Measurements from ENCODE around the gene LTC4S.

Gene LTC4S

DNA sequence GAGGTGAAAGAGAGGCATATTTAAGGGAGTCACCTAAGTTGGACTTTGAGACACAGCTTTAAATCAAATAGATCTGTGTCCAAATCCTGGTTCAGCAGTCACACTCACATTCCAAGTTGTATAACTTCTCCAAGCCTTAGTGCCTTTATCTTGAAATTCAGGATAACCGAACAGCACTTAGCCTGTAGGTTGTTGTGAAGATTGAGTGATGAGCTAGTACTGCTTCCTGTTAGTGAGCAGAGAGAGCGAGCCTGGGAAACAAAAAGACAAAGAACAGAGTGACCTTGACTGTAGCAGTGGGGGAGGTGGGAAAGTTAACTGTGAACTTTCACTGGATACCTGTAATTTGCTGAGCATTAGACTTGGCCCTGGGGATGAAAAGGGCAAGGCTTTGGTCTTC, 38.8 kb upstream of the LTC4S start:
- H3K36me3 Mint-ChIP-seq (ENCODE audit: low read depth) = peaks cover 26% of the 10 kb centered on the region
- H3K9me3 Mint-ChIP-seq = no peaks in the 10 kb centered on the region
- H3K27ac Mint-ChIP-seq = peak overlapping the region; percentile 49 to 84 (median 55)
- no peaks in the 10 kb centered on the region for H3K27me3 Mint-ChIP-seq (ENCODE audit: low read depth)
- no peak overlapping the region for H3K4me3 Mint-ChIP-seq
- H3K4me1 Mint-ChIP-seq = peaks cover 32% of the 10 kb centered on the region
- TF ChIP-seq, protein P1, sequence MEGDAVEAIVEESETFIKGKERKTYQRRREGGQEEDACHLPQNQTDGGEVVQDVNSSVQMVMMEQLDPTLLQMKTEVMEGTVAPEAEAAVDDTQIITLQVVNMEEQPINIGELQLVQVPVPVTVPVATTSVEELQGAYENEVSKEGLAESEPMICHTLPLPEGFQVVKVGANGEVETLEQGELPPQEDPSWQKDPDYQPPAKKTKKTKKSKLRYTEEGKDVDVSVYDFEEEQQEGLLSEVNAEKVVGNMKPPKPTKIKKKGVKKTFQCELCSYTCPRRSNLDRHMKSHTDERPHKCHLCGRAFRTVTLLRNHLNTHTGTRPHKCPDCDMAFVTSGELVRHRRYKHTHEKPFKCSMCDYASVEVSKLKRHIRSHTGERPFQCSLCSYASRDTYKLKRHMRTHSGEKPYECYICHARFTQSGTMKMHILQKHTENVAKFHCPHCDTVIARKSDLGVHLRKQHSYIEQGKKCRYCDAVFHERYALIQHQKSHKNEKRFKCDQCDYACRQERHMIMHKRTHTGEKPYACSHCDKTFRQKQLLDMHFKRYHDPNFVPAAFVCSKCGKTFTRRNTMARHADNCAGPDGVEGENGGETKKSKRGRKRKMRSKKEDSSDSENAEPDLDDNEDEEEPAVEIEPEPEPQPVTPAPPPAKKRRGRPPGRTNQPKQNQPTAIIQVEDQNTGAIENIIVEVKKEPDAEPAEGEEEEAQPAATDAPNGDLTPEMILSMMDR (IDR thresholded peaks at IDR 0.05; ENCODE audit: unreplicated experiment in 3 of 3) = no peak

DNA sequence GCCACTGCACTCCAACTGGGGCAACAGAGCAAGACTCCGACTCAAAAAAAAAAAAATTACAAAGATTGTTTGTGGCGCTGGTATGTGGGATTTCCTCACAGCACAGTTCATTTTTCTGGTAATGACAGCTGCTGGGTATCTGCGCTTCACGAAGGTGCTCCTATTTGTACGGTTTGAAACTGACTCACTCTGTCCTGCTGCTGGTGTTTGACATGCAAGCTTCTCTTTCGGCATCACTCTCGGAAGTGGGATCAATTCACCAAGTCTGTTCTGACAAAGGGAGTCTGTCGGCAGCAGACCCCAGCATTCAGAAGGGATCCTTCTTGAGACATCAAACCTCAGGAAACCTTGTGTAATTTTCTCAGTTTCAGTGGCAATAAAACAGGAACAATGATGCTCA, 34.8 kb upstream of the LTC4S start:
- H3K27me3 Mint-ChIP-seq (ENCODE audit: low read depth) = no peaks in the 10 kb centered on the region
- H3K27ac Mint-ChIP-seq = peak overlapping the region in 2 of 3 experiments; percentile 26 to 69
- H3K4me1 Mint-ChIP-seq = peaks cover 60% of the 10 kb centered on the region

DNA sequence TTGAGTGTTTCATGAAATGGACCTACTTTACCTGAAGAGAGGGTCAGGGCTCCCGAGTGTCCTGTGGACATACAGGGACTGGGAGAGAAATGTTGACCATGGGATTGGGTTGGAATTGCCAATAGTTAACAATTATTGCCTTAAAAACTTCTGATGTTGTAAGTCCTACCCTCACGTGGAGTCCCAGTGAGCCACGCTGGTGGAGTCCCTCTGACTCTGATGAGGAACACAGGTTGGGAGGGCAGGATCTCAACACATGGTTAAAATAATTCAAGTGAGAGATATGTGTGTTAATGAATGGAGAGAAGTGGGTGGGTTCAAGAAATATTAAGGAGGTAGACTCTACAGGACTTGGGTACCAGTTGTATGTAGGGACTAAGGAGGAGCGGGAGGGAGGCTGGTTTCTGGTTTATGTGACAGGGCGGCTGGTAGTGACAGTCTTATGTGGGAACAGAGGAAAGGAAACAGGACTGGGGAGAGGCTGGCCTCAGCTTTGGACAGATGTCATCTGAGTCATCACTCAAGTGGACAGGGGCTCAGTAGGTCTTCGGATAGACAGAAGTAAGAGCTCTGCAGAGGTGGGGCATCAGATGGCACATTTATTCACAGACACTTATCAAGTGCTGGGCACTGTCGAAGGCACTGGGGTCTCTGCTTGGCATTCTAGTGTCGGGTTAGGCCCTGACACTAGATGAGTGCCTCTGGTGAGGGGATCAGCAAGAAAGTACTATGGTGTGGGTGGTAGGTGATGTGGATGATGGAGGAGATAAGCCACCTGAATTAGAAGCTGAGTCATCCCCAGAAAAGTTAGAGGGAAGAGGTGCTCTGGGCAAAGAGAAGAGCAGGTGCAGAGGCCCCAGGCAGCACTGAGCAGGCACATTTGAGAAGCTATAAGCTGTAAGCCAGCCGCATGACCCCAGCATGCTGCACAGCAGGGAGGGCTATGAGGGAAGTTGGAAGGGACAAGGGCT, 33.9 kb upstream of the LTC4S start:
- H3K4me3 Mint-ChIP-seq = no peak overlapping the region
- peaks cover 59% of the 10 kb centered on the region for H3K4me1 Mint-ChIP-seq
- H3K36me3 Mint-ChIP-seq (ENCODE audit: low read depth) = peaks cover 12% of the 10 kb centered on the region
- H3K9me3 Mint-ChIP-seq = no peaks in the 10 kb centered on the region
- TF ChIP-seq, protein P1 (IDR thresholded peaks at IDR 0.05; ENCODE audit: unreplicated experiment in 3 of 3) = no peak
- H3K27me3 Mint-ChIP-seq (ENCODE audit: low read depth) = no peaks in the 10 kb centered on the region
- peak overlapping the region; percentile 26 to 69 (median 28) for H3K27ac Mint-ChIP-seq

More for the DNA sequence above, 34.8 kb upstream of the LTC4S start:
- Mint-ChIP-seq H3K4me3 (no peak overlapping the region), H3K9me3 (no peaks in the 10 kb centered on the region), H3K36me3 (ENCODE audit: low read depth) (peaks cover 12% of the 10 kb centered on the region)
- TF ChIP-seq, protein P1 (IDR thresholded peaks at IDR 0.05; ENCODE audit: unreplicated experiment in 3 of 3) = no peak

DNA sequence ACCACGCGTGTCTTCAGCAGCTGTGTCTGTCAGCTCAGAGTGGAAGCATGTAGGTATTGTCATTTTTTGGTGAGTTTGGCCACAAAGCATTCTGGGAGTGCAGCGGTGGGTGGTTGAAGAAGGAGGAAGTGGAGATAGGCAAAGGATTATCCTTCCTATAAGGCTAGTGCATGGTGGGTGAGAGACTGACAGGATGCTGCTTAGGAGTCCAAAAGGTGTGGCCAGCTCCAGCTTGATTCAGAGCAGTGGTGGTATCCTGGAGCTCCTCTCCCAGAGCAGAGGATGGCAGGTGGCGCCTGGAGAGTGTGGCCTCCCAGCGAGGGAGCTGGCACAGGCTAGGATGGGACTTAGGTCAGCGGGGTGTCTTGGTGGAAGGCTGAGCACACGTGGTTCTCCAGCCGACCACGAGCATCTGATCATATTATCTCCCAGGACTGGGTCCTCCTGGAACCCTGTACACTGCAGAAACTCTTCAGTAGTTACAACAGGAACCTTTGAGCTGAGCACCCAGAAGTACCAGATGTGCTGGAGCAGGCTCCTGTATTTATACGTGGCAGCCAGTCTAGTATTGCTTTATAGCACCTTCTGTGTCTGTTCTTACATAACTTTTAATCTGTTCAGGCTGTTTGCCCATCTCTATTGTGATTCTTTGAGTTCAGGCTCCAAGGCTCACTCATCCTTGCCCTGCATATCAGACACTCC, 31.6 kb upstream of the LTC4S start:
- TF ChIP-seq, protein P1 (IDR thresholded peaks at IDR 0.05; ENCODE audit: unreplicated experiment in 3 of 3) = no peak
- Mint-ChIP-seq H3K27me3 (ENCODE audit: low read depth) (no peaks in the 10 kb centered on the region), H3K9me3 (no peaks in the 10 kb centered on the region), H3K4me3 (no peak overlapping the region), H3K27ac (peak overlapping the region; percentile 79 to 86 (median 86)), H3K4me1 (peaks cover 61% of the 10 kb centered on the region), H3K36me3 (ENCODE audit: low read depth) (peaks cover 22% of the 10 kb centered on the region)

DNA sequence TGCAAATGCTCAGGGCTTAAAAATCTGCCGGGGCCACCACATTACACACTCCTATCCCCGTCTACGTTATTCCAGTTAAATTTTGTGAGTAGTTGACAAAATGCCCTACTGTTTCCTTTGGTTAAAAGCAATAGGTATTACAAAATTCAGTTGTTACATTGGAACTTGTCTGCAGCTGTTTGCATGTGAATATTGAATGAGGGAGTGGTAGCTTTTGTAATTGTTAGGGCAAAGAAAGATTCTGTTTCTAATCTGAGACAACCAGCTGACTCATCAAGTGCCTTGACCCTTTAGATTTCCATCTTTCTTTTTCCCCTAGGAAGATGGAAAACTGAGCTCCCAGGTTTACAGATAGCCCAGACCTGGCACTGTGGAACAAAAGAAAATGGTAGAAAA, 31.0 kb upstream of the LTC4S start:
- Mint-ChIP-seq H3K36me3 (ENCODE audit: low read depth) (peaks cover 26% of the 10 kb centered on the region), H3K27me3 (ENCODE audit: low read depth) (no peaks in the 10 kb centered on the region), H3K4me1 (peaks cover 61% of the 10 kb centered on the region), H3K4me3 (no peak overlapping the region), H3K27ac (peak overlapping the region; percentile 79 to 86 (median 86)), H3K9me3 (no peaks in the 10 kb centered on the region)
- TF ChIP-seq, protein P1 (IDR thresholded peaks at IDR 0.05; ENCODE audit: unreplicated experiment in 3 of 3) = no peak
